K562 (cell line): ENCODE results near the gene PDE4D. TPM values are rescaled to one million over a fixed set of nuclear protein-coding genes. Genes with fewer than 3 reads are reported as not detected.

Experiments used
- ATAC-seq: fragments of 200-7000 bp; cut with Tn5 transposase; 3 replicates; pipeline ENCODE4 v1.9.1; 2020; ENCODE audit warnings: moderate library complexity
- BruUV-seq: library from RNA; stranded (reverse); fragments of 400-500 nt; replicated peaks from 2 replicates; lab custom pipeline; 2021; lab: Mats Ljungman, UMichigan
- CTCF ChIA-PET: fragments of 300-600 bp; formaldehyde crosslinking; extraction: SDS; loops from one replicate; lab custom pipeline; 2021; ENCODE audit warnings: low intra/inter-chr PET ratio; lab: Yijun Ruan, JAX
- POLR2A ChIA-PET: fragments of 300-600, 350-650 bp; sonication (Branson Sonifier 250); formaldehyde crosslinking; extraction: SDS; loops from one replicate; lab custom pipeline; 2021; ENCODE audit warnings: antibody characterized with exemption, inconsistent platforms; lab: Yijun Ruan, JAX
- DNase-seq, 4 experiments: peaks; one replicate each; pipeline versions ENCODE4 v3.0.0 to v3.0.0-alpha.2; 2011 to 2018; ENCODE audit warnings: low spot score in 3 of 4, mixed read lengths in 3 of 4; ENCODE audit errors: extremely low read depth in 1 of 4
- FAIRE-seq: peaks from 2 replicates; lab custom pipeline; 2011; peaks lifted over from hg19 to GRCh38; lab: Jason Lieb, UNC
- H2AFZ ChIP-seq: 2 replicates; pipeline ENCODE4 v1.6.0; 2011; ENCODE audit warnings: low read depth, low read length, control low read depth, inconsistent platforms
- H3K27ac ChIP-seq: fragments of 200-600 bp; 3 replicates; pipeline ENCODE4 v1.8.0; 2011; ENCODE audit warnings: low read depth, mild to moderate bottlenecking, control low read depth, inconsistent platforms, low read length, moderate library complexity, mixed read lengths; ENCODE audit errors: extremely low read depth
- H3K27me3 ChIP-seq, 2 experiments: fragments of 300-600 bp in 1 of 2; 2 replicates in 1 of 2; 3 replicates in 1 of 2; pipeline versions ENCODE4 v1.6.0 to v1.8.0; 2011; ENCODE audit warnings: inconsistent platforms in 2 of 2, low read length in 2 of 2, mild to moderate bottlenecking in 1 of 2, mixed read lengths in 1 of 2, moderate library complexity in 1 of 2; ENCODE audit not compliant: control insufficient read depth in 2 of 2, insufficient read depth in 2 of 2
- H3K36me3 ChIP-seq: fragments of 300-600 bp; 3 replicates; pipeline ENCODE4 v1.8.0; 2011; ENCODE audit warnings: mild to moderate bottlenecking, low read length, inconsistent platforms; ENCODE audit not compliant: control insufficient read depth, insufficient read depth
- H3K4me1 ChIP-seq, 2 experiments: fragments of 200-600 bp in 1 of 2; replicated peaks in 1 of 2; 2 replicates in 1 of 2; 3 replicates in 1 of 2; pipeline versions ENCODE4 v1.5.1 to v1.8.0; 2011; ENCODE audit warnings: inconsistent platforms in 2 of 2, low read length in 2 of 2, mild to moderate bottlenecking in 1 of 2, mixed read lengths in 1 of 2, moderate library complexity in 1 of 2; ENCODE audit not compliant: control insufficient read depth in 2 of 2, insufficient read depth in 2 of 2
- H3K4me2 ChIP-seq: 2 replicates; pipeline ENCODE4 v1.6.1; 2011; ENCODE audit warnings: low read length, control low read depth, inconsistent platforms, mixed read lengths; ENCODE audit not compliant: insufficient read depth
- H3K4me3 ChIP-seq: fragments of 200-600 bp; sonication (generic), shearing (Covaris generic); 2 replicates; pipeline ENCODE4 v1.5.1; 2016; ENCODE audit warnings: control low read depth, inconsistent platforms
- H3K79me2 ChIP-seq: fragments of 200-600 bp; 3 replicates; pipeline ENCODE4 v1.8.0; 2011; ENCODE audit warnings: low read length, inconsistent platforms; ENCODE audit not compliant: control insufficient read depth, insufficient read depth
- H3K9ac ChIP-seq, 2 experiments: 2 replicates each; pipeline versions ENCODE4 v1.6.0 to v1.6.1; 2011; ENCODE audit warnings: low read depth in 2 of 2, low read length in 2 of 2, control low read depth in 1 of 2, inconsistent platforms in 1 of 2, mild to moderate bottlenecking in 1 of 2, mixed read lengths in 1 of 2; ENCODE audit not compliant: insufficient read depth in 1 of 2
- H3K9me1 ChIP-seq: one replicate; pipeline ENCODE4 v1.6.0; 2011; ENCODE audit warnings: inconsistent platforms, mild to moderate bottlenecking, low read length, moderate library complexity; ENCODE audit not compliant: control insufficient read depth, insufficient read depth
- H3K9me3 ChIP-seq: replicated peaks from 2 replicates; pipeline ENCODE4 v1.5.1; 2011; ENCODE audit warnings: low read depth, low read length, inconsistent platforms; ENCODE audit not compliant: control insufficient read depth, insufficient read depth
- H4K20me1 ChIP-seq: replicated peaks from 2 replicates; pipeline ENCODE4 v1.6.1; 2011; ENCODE audit warnings: low read length, inconsistent platforms, mixed read lengths; ENCODE audit not compliant: control insufficient read depth, insufficient read depth
- ARID2 ChIP-seq: fragments of 450-650 bp; IDR thresholded peaks from 2 replicates; pipeline ENCODE4 v1.6.1; 2017; ENCODE audit warnings: antibody characterized with exemption, mild to moderate bottlenecking
- BHLHE40 ChIP-seq: IDR thresholded peaks from 2 replicates; pipeline ENCODE4 v1.6.1; 2011; ENCODE audit warnings: low read length, improper control_type of control experiment
- CAMTA2 ChIP-seq: fragments of 250-450 bp; sonication (Bioruptor Pico); conservative IDR thresholded peaks from 2 replicates; pipeline ENCODE4 v1.5.1; 2022
- CC2D1A ChIP-seq: fragments of 450-650 bp; IDR thresholded peaks from 2 replicates; pipeline ENCODE4 v1.6.1; 2017; ENCODE audit warnings: mild to moderate bottlenecking
- E4F1 ChIP-seq: fragments of 250-450 bp; sonication (Bioruptor Pico); IDR thresholded peaks from 2 replicates; pipeline ENCODE4 v1.5.0; 2021; ENCODE audit warnings: mild to moderate bottlenecking, borderline replicate concordance
- IFI16 ChIP-seq: fragments of 250-450 bp; sonication (Bioruptor Pico); IDR thresholded peaks from 2 replicates; pipeline ENCODE4 v2.1.2; 2022; ENCODE audit warnings: mild to moderate bottlenecking, inconsistent platforms
- NCOA6 ChIP-seq: fragments of 450-650 bp; IDR thresholded peaks from 2 replicates; pipeline ENCODE4 v1.6.1; 2017; ENCODE audit warnings: mild to moderate bottlenecking
- PATZ1 ChIP-seq: fragments of 250-450 bp; sonication (Bioruptor Pico); IDR thresholded peaks from 2 replicates; pipeline ENCODE4 v1.5.0; 2020; ENCODE audit warnings: mild to moderate bottlenecking, borderline replicate concordance
- RAD21 ChIP-seq, 2 experiments: fragments of 250-450 bp in 1 of 2; fragments of 450-650 bp in 1 of 2; sonication (Bioruptor Pico) in 1 of 2; formaldehyde crosslinking in 1 of 2; IDR thresholded peaks in 1 of 2; conservative IDR thresholded peaks in 1 of 2; 2 replicates each; pipeline versions ENCODE4 v1.4.0 to v1.8.0; 2020 to 2022; ENCODE audit warnings: mild to moderate bottlenecking in 2 of 2, moderate library complexity in 1 of 2
- SP2 ChIP-seq: IDR thresholded peaks from 2 replicates; pipeline ENCODE4 v1.6.1; 2011; ENCODE audit warnings: mild to moderate bottlenecking, low read depth, low read length, moderate library complexity; ENCODE audit not compliant: poor library complexity, severe bottlenecking; ENCODE audit errors: extremely low read depth
- SREBF2 ChIP-seq: sonication (generic); formaldehyde crosslinking; IDR thresholded peaks from 2 replicates; pipeline ENCODE4 v1.4.0; 2020; ENCODE audit warnings: mild to moderate bottlenecking, missing genetic modification reagents
- SRSF9 ChIP-seq: fragments of 200-400 bp; formaldehyde crosslinking; IDR thresholded peaks from 2 replicates; pipeline ENCODE4 v1.6.1; 2017; ENCODE audit warnings: low read depth, low read length, borderline replicate concordance
- TCF7 ChIP-seq: sonication (generic); IDR thresholded peaks from 2 replicates; pipeline ENCODE4 v1.6.1; 2016; ENCODE audit warnings: antibody characterized with exemption, borderline replicate concordance
- ZBTB12 ChIP-seq: fragments of 250-450 bp; sonication (Bioruptor Pico); IDR thresholded peaks from 2 replicates; pipeline ENCODE4 v1.4.0; 2020
- ZFP30 ChIP-seq: fragments of 250-450 bp; sonication (Bioruptor Pico); IDR thresholded peaks from 2 replicates; pipeline ENCODE4 v1.8.0; 2022; ENCODE audit warnings: moderate library complexity, mild to moderate bottlenecking, inconsistent platforms, borderline replicate concordance
- ZNF134 ChIP-seq: fragments of 250-450 bp; sonication (Bioruptor Pico); conservative IDR thresholded peaks from 2 replicates; pipeline ENCODE4 v1.4.0; 2020
- WGBS: fragments of 100-300 bp; shearing (Covaris generic); methylation state at CpG from one replicate; pipeline ENCODE4 v1.1.6; 2016; ENCODE audit warnings: low coverage, mixed read lengths; ENCODE audit not compliant: insufficient coverage; ENCODE audit errors: missing lambda C conversion rate; 5-methylcytosine and 5-hydroxymethylcytosine counted together
- in situ Hi-C: fragments of 300-500 bp; cut with MboI; formaldehyde crosslinking; loops from 4 replicates; pipeline ENCODE4 v1.15.0; 2018; ENCODE audit warnings: inconsistent platforms, mixed read lengths
- intact Hi-C: fragments of 100-400 bp; cut with micrococcal nuclease; formaldehyde crosslinking; loops from 2 replicates; pipeline ENCODE4 v1.14.2; 2022
- polyA plus RNA-seq, 8 experiments: library from polyadenylated mRNA; depleted of rRNA in 4 of 8; stranded (reverse) in 5 of 8; unstranded in 3 of 8; fragments of >200 nt; fragmentation: Nextera tagmentation in 2 of 8; fragmentation: Illumina TruSeq in 1 of 8; extraction: Ambion mirVana in 2 of 8; extraction: Trizol in 1 of 8; gene quantifications; 2 replicates each; pipeline versions ENCODE4 v1.2.1 to v1.2.3, GENCODE V29; 2011 to 2014; ENCODE audit warnings: inconsistent platforms in 1 of 8, missing spikeins in 1 of 8
- total RNA-seq, 7 experiments: library from RNA; depleted of rRNA in 6 of 7; stranded (reverse); fragments of >200 nt in 6 of 7; fragmentation: Illumina TruSeq in 2 of 7; extraction: Trizol in 2 of 7; gene quantifications; 2 replicates each; pipeline versions ENCODE4 v1.2.1 to v1.2.3, GENCODE V29; 2011 to 2021; ENCODE audit warnings: low replicate concordance in 1 of 7

Gene PDE4D
- total and polyA plus RNA-seq, 9 of the 15 experiments (the other 6 are each of a cell fraction or from before 2014, with no cell fraction given) = 0.04 to 0.46 (median 0.13) TPM

GRCh38 chr5:59769041-59769360 lies 124.5 kb downstream of the PDE4D start (continued):
- TF ChIP-seq PATZ1 = no peak
- no peak for TF ChIP-seq CAMTA2 (CRISPR knock-in tag)
- TF ChIP-seq ZNF134 (CRISPR knock-in tag) = no peak
- no peak for TF ChIP-seq NCOA6
- no peak for TF ChIP-seq SREBF2 (CRISPR knock-in tag)

- H2AFZ ChIP-seq = no peak overlapping the region
- no peak overlapping the region for H3K27ac ChIP-seq
- H3K9me1 ChIP-seq = no peaks in the 10 kb centered on the region
- H3K4me2 ChIP-seq = no peak overlapping the region
- H3K4me3 ChIP-seq = no peak overlapping the region
- intact Hi-C loops = no loop called here
- no peak for ATAC-seq
- WGBS = 2% methylated on average over 40 of the region's 40 CpGs
- DNase-seq = no peak
- H3K9me3 ChIP-seq = no peaks in the 10 kb centered on the region
- no peaks in the 10 kb centered on the region for H3K4me1 ChIP-seq
- in situ Hi-C loops = no loop called here
- CTCF ChIA-PET = no interaction called here
- no peak for FAIRE-seq
- POLR2A ChIA-PET = interaction anchor here (0.7 kb wide), 1 partner anchor 836 kb away, joined by 3 read pairs; no protein-coding TSS in a partner anchor
- no peaks in the 10 kb centered on the region for H3K79me2 ChIP-seq
- no peaks in the 10 kb centered on the region for H3K36me3 ChIP-seq
- no peak overlapping the region for H3K9ac ChIP-seq
- H4K20me1 ChIP-seq = no peaks in the 10 kb centered on the region
- BruUV-seq = no TSS peak
- H3K27me3 ChIP-seq = no peaks in the 10 kb centered on the region
- TF ChIP-seq ARID2 (no peak), SRSF9 (no peak), E4F1 (no peak), TCF7 (no peak), ZBTB12 (CRISPR knock-in tag) (no peak), RAD21 (CRISPR knock-in tag; conservative IDR thresholded peaks at IDR 0.05 in 1 of 2, IDR thresholded peaks at IDR 0.05 in 1 of 2) (no peak), CC2D1A (no peak), ZFP30 (CRISPR knock-in tag) (no peak), IFI16 (CRISPR knock-in tag) (no peak), SP2 (no peak), BHLHE40 (no peak)
Measured at GRCh38 chr5:59768152-59769040, 125.1 kb downstream of the PDE4D start.
